Right cardiac atrium (tissue), 5 donors: ENCODE measurements around the gene DOCK10. TPM values are rescaled to one million over a fixed set of nuclear protein-coding genes. Genes with fewer than 3 reads are reported as not detected.
A peak's percentile ranks its signal among the peaks of the same experiment; 100 is the strongest.

Experiments used
- ATAC-seq, 2 donors: fragments of 200-7000 bp; cut with Tn5 transposase; one replicate each; pipeline versions ENCODE4 v1.8.0 to v1.9.1; 2020; ENCODE audit warnings: moderate library complexity in 2 of 2, mild to moderate bottlenecking in 1 of 2
- DNase-seq, 3 donors: peaks; one replicate each; pipeline ENCODE4 v3.0.0-alpha.2; 2020
- H3K27ac ChIP-seq: one replicate; pipeline ENCODE4 v1.5.1; 2013; ENCODE audit warnings: mild to moderate bottlenecking, low read length, control low read depth, moderate library complexity
- H3K27me3 ChIP-seq: one replicate; pipeline ENCODE4 v1.6.1; 2013; ENCODE audit not compliant: control insufficient read depth, insufficient read depth
- H3K4me1 ChIP-seq: one replicate; pipeline ENCODE4 v1.6.1; 2013; ENCODE audit warnings: low read length; ENCODE audit not compliant: control insufficient read depth, insufficient read depth
- H3K4me3 ChIP-seq: one replicate; pipeline ENCODE4 v1.5.1; 2013; ENCODE audit warnings: low read length, control low read depth
- H3K9me3 ChIP-seq: one replicate; pipeline ENCODE4 v1.6.1; 2013; ENCODE audit warnings: low read length; ENCODE audit not compliant: control insufficient read depth
- WGBS: extraction: QIAGEN DNeasy Blood & Tissue Kit; methylation state at CpG from one replicate; pipeline ENCODE4 v1.1.7; 2013; 5-methylcytosine and 5-hydroxymethylcytosine counted together
- intact Hi-C, 4 donors: fragments of 100-400 bp; cut with DNase I; formaldehyde crosslinking; loops; one replicate each; pipeline versions ENCODE4 v1.11.0 to v1.14.0; 2022 to 2023
- long read RNA-seq, 4 donors: library from polyadenylated mRNA; unstranded; transcript quantifications; one replicate each; pipeline ENCODE4 v2.0.0, GENCODE V29; 2020 to 2021
- polyA plus RNA-seq: library from polyadenylated mRNA; stranded (reverse); fragments of 200-250 nt; gene quantifications from one replicate; pipeline ENCODE4 v1.2.3, GENCODE V29; 2013
- total RNA-seq, 4 donors: library from RNA; stranded (reverse); fragmentation: NEBNext Ultra II Directional; extraction: Animal tissue kit (Norgen Biotek cat#: 25700); gene quantifications; one replicate each; pipeline ENCODE4 v1.2.1, GENCODE V29; 2021
- donor health status: healthy with polysubstance abuse.
- donor health status: DM: no; HTN: yes; CAD: no.
- donor health status: DM: no; HTN: no; CAD: no.
- donor health status: DM: no; HTN: yes; CAD: no; lungs with severe emphysema.
- donor health status: DM: yes; HTN: yes; CAD: no.

DOCK10 gene
- total RNA-seq, result 1 to 10 TPM; 3.6 to 6.9 (median 5.1) TPM
- 0.86 TPM for polyA plus RNA-seq
- long read RNA-seq, donor 1, partial matches to known transcripts, result 1 of 1 reads
- long read RNA-seq, donor 1, other reads (novel, unspliced or antisense), result 0 of 1 reads
- long read RNA-seq, donor 2, result 0 reads
- long read RNA-seq, donor 3, partial matches to known transcripts, result 0 of 1 reads
- long read RNA-seq, donor 3, other reads (novel, unspliced or antisense), result 1 of 1 reads
- long read RNA-seq, donor 4, result 0 reads

DNA sequence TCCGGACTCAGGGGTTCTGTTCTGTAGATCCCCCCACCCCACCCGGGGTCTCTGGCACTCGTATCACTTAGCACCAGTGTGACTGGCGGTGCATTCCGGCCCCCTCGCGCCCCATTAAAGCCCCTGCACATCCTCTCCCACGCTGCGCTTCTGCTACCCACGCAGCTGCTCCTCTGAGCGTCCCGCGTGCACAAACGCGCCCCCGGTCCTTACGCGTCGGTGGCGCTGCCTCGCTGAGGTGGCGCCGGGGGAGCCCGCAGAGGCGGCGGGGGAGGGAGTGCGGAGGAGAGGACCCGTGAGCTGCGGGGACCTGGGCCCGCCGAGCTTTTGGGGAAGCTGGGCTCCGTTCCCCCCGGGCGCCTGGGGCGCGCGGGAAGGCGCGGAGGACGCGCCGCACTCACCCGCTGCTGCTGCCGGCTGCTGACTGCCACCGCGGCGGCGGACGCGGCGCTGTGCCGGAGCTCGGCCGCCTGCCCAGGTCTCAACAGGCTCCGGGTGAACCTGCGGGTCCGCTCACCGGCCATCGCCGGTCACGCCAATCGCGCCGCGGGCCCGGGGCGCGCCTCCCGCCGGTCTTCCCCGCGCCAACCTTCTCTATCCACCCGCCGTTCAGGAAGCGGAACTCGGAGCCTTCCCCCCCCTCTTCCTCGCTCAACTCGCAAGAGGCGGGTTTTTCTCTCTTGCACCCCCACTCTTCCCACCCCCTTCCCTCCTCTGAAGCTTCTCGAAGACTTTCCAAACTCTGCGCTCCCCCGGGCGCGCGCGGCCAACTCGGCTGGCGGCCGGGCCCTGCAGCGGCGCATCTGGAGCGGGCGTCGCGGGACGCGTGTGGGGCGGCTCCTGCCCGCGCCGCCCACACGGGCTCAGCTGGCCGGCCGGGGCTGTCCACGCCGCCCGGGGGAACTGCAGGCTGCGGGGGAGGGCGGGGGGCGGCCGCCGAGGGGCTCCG lies at the start of gene DOCK10:
Gene DOCK10, minus strand, starts transcription at position 618 of the 949 bp plus-strand sequence. Its CDS starts 94 bp downstream, at position 524.
- ATAC-seq, result peak; percentile 29 to 59
- WGBS, result under 1% methylated on average over 113 of the region's 113 CpGs
- no peak within 1 kb of the TSS for H3K27ac ChIP-seq

DNA sequence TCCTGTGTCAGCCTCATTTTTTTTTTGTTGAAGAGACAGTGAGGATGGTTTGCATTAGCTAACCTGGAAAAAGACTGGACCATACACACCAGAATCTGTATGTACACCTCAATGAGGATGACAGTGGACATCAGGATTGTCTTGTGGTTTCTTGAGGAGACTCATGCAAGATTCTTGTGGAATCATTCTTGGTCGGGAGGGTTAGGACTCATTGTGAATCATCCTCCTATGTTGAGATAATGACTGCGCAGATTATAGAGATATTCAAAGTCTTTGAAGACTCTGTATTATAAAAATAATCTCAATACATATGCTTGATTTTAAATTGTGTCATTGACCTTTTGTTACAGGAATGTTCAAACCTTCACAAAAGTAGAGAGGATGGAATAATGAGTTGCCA lies 49.1 kb upstream of the DOCK10 start:
- ATAC-seq, result no peak
- WGBS, result 83% methylated on average over 2 of the region's 2 CpGs
- H3K4me1 ChIP-seq, result no peaks in the 10 kb centered on the region
- no peak overlapping the region for H3K4me3 ChIP-seq
- intact Hi-C loops, result no loop called here
- H3K27ac ChIP-seq, result no peak overlapping the region
- no peak for DNase-seq
- no peaks in the 10 kb centered on the region for H3K9me3 ChIP-seq
- H3K27me3 ChIP-seq, result no peaks in the 10 kb centered on the region

More for the DNA sequence above, at the start of gene DOCK10:
- H3K4me1 ChIP-seq, result no peaks in the 10 kb centered on the region
- peak within 1 kb of the TSS; percentile 58 for H3K4me3 ChIP-seq
- H3K9me3 ChIP-seq, result no peaks in the 10 kb centered on the region
- H3K27me3 ChIP-seq, result no peaks in the 10 kb centered on the region
- DNase-seq, result peak; percentile 20 to 65 (median 65)
- intact Hi-C loops, result no loop called here

DNA sequence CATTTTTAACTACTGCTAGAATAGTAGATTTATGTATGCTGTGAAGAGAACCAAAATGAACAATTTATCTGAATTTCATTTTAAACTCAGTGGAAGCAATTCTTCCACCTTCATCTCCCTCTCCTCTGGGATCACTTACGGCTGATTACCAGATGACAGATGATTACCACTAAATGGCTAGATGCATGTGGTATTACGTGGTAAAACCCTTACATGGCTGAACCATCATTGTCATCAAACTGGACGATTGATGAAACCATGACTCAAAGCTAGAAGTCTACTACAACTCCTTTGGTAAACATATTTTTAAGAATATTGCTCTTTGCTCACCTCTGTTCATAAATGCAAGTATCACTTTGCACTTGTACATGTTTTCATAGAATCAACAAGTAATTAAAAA lies 48.5 kb upstream of the DOCK10 start:
- Histone ChIP-seq H3K9me3 (no peaks in the 10 kb centered on the region), H3K27me3 (no peaks in the 10 kb centered on the region), H3K4me3 (no peak overlapping the region), H3K4me1 (no peaks in the 10 kb centered on the region), H3K27ac (no peak overlapping the region)
- WGBS, result 66% methylated on average over 3 of the region's 3 CpGs
- no peak for ATAC-seq
- intact Hi-C loops, result no loop called here
- no peak for DNase-seq

DNA sequence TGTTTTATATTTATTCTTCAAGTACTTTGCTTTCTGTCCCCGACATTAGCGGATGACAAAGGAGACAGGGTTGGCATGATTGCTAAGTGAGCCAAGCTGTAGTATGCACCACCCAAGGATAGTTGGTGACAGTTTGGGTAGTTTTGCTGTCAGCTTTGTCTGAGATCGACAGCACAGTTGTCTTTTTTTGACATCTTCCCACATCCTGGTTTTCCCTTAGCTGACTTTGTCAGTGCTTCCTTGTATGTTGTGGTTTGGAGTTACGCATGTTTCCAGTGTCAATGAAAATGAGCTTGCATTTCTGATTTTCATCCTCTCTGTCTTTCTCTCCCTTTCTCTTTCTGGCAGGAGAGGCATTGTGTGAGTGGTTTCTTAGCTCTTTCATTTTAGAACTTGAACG lies 44.6 kb upstream of the DOCK10 start:
- no peak for ATAC-seq
- 84% methylated on average over 5 of the region's 5 CpGs for WGBS
- Histone ChIP-seq H3K4me1 (no peaks in the 10 kb centered on the region), H3K27me3 (no peaks in the 10 kb centered on the region), H3K27ac (no peak overlapping the region), H3K4me3 (no peak overlapping the region), H3K9me3 (no peaks in the 10 kb centered on the region)
- intact Hi-C loops, result no loop called here
- no peak for DNase-seq

DNA sequence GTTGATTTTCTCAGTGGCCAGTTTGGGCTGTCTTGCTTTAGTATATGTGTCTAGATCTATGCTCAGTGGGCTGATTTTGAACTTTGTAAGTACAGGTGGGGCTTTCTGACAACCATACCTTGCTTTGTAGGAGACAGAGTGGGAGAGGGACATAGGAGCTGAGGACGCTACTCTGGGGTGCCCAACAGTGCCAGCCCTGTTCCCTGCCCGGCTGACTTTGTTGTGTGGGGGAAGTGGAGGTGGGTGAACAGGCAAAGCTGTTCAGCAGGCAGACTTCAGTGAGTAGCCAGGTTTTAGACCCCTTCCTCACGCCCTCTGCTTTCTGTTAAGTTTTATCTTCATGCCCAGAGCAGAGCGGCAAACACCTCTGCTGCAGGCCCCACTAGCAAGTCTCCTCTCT lies 44.2 kb upstream of the DOCK10 start:
- intact Hi-C loops, result no loop called here
- H3K27ac ChIP-seq, result no peak overlapping the region
- H3K4me3 ChIP-seq, result no peak overlapping the region
- ATAC-seq (no peak), DNase-seq (no peak)
- H3K9me3 ChIP-seq, result no peaks in the 10 kb centered on the region
- H3K27me3 ChIP-seq, result no peaks in the 10 kb centered on the region
- no peaks in the 10 kb centered on the region for H3K4me1 ChIP-seq
- WGBS, result 83% methylated on average over 4 of the region's 4 CpGs

DNA sequence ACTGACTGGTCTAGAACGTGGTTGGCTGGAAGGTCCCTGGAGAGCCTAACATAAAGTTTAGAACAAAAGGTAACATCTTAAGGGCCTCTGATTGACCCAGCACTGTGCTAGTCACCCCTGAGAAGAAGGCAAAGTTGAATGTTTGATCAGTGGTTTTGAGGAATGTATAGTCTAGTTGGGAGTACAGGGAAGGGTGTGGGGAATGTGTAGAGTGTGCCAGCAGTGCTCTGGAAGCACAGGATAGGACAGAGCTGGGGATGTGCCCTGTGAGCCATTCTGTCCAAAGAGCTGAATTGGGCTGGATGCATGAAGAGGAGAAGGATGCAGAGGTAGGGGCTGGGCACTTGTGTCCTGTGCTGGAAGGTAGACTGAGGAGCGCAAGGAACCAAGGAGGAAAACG lies 41.0 kb upstream of the DOCK10 start:
- H3K4me1 ChIP-seq, result no peaks in the 10 kb centered on the region
- DNase-seq, result no peak
- no peaks in the 10 kb centered on the region for H3K27me3 ChIP-seq
- H3K9me3 ChIP-seq, result no peaks in the 10 kb centered on the region
- H3K4me3 ChIP-seq, result no peak overlapping the region
- H3K27ac ChIP-seq, result no peak overlapping the region
- WGBS, result 78% methylated on average over 3 of the region's 3 CpGs
- no peak for ATAC-seq
- intact Hi-C loops, result no loop called here

DNA sequence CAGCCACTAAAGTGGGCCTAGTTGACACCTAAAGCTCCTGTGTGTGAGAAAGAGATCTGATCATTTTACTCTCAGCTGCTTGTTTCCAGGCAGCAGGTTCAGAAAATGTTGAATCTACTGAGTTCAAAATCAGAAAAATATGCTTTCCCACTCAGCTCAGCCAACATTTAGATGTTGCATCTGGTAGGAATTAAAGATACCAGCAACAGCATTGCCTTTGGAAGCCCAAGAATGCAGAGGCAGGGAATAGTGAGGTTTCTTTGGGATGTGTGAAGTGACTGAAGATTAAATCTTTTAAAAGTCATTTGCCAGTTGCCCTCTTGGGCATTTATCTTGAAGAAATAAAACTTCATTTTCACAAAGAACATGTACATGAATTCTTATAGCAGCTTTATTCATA lies 33.9 kb upstream of the DOCK10 start:
- DNase-seq, result no peak
- H3K27ac ChIP-seq, result no peak overlapping the region
- no peak for ATAC-seq
- no peaks in the 10 kb centered on the region for H3K4me1 ChIP-seq
- H3K4me3 ChIP-seq, result no peak overlapping the region
- H3K9me3 ChIP-seq, result no peaks in the 10 kb centered on the region
- no peaks in the 10 kb centered on the region for H3K27me3 ChIP-seq
- intact Hi-C loops, result no loop called here

DNA sequence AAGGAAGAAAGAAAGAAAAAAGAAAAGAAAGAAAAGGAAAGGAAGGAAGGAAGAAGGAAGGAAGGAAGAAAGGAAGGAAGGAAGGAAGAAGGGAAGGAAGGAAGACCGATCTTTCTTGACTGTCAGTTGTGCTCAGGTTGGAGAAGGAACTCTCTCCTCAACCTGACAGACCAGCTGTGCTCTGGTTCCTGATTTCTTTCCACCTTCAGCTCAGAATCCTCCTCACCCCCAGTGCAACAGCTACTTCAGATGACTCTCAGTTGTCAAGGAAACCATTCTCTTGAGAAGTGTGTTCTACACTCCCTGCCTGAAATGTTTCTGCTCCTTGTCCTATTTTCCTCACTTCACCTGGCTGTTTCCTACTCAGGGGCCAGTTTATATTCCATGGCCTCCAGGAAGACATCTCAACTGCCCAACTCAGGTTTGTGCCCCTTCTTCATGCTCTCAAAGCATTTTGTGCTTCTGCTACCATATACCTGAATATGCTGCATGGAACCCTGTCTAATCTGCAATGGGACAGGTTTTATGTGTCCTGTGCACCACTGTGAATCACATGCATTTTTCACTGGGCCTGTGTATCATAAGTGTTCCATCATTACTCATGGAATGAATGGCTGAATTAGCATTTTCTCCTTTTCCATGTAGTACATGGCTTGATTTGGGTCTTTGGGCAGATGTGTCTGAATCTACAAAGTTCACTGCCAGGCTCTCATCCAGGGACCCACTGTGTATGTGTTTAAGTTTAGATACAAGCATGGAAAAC lies 32.8 kb upstream of the DOCK10 start:
- WGBS, result 84% methylated on average over 1 of the region's 1 CpG
- no peaks in the 10 kb centered on the region for H3K9me3 ChIP-seq
- no peak overlapping the region for H3K4me3 ChIP-seq
- H3K27me3 ChIP-seq, result no peaks in the 10 kb centered on the region
- ATAC-seq (no peak), DNase-seq (no peak)
- no peaks in the 10 kb centered on the region for H3K4me1 ChIP-seq
- intact Hi-C loops, result no loop called here
- H3K27ac ChIP-seq, result no peak overlapping the region

DNA sequence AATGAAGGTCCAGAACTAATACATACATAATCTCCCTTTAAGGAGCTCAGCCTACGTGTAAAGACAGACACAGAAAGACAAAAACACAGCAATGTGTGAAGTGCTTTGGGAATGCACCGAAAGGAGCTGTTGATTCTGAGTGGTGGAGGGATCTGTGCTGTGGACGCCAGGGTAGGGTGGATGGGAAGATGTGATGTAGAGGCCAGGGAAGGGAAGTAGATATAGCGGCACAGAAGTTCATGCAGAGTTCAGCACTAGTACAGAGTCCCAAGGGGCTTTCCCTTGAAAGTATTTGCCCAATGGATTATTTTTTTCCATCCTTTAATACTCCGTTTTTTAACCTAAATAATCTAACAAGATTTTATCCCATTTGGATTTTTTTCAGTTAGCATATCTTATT lies 32.1 kb upstream of the DOCK10 start:
- Histone ChIP-seq H3K27ac (no peak overlapping the region), H3K4me1 (no peaks in the 10 kb centered on the region), H3K4me3 (no peak overlapping the region), H3K9me3 (no peaks in the 10 kb centered on the region), H3K27me3 (no peaks in the 10 kb centered on the region)
- DNase-seq (no peak), ATAC-seq (peak in 1 of 2 donors; percentile 68)
- intact Hi-C loops, result no loop called here
- 62% methylated on average over 5 of the region's 5 CpGs for WGBS

DNA sequence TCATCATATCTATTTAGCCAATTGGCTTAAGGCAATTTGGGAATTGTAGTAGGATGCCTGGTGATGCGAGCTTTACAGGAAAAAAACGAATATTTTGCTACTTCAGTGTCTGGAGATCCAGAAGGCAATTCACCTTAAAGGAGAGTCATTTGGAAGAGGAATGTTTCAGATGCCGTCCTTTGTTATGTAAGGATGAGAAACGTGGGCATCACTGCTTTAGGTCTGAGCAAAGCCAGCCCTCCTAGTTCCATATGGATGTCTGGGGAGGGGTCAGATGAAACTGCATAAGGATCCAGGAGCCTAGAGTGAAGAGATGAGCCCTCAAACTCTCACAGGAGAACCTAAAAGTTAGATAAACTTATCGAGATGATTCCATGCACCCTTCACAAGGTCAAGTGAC lies 30.9 kb upstream of the DOCK10 start:
- Histone ChIP-seq H3K27me3 (no peaks in the 10 kb centered on the region), H3K4me1 (no peaks in the 10 kb centered on the region), H3K4me3 (no peak overlapping the region), H3K9me3 (no peaks in the 10 kb centered on the region), H3K27ac (no peak overlapping the region)
- ATAC-seq, result no peak
- no peak for DNase-seq
- WGBS, result 54% methylated on average over 5 of the region's 5 CpGs
- intact Hi-C loops, result no loop called here

DNA sequence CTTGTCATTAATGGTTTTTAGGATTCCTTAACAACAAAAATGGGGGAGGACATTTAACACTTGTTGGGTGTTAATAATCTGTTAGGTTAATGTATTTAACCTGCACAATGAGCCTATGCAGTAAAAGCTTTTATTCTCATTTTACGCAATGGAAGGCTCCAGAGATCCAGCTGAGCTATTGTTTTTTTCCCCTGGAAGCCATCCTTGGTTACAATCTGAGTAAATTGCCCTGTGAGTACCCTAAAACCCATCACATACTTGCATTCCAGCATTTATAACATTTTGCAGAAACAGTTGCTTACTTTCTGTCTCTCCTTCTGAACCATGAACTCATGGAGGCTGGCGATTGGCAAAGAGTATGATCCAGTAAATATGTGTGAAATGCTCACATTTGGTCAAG lies 30.2 kb upstream of the DOCK10 start:
- Histone ChIP-seq H3K4me3 (no peak overlapping the region), H3K4me1 (no peaks in the 10 kb centered on the region), H3K27ac (no peak overlapping the region), H3K27me3 (no peaks in the 10 kb centered on the region), H3K9me3 (no peaks in the 10 kb centered on the region)
- ATAC-seq (no peak), DNase-seq (no peak)
- WGBS, result 86% methylated on average over 2 of the region's 2 CpGs
- intact Hi-C loops, result no loop called here
